Loucy (cell line): ENCODE results near the gene RPS6KA2.
"Not testable (repeated sequence)": the region's sequence is repeated elsewhere in the genome, so short reads cannot be mapped to it uniquely, and the experiment has no call there.

Experiments
- H2AFZ ChIP-seq: fragments of 200-600 bp; sonication (generic); 2 replicates; pipeline ENCODE4 v1.6.0; 2016; ENCODE audit warnings: antibody characterized with exemption, mild to moderate bottlenecking, low read length, moderate library complexity
- H3F3A ChIP-seq: fragments of 200-600 bp; 2 replicates; pipeline ENCODE4 v1.6.0; 2016; ENCODE audit warnings: antibody characterized with exemption, low read depth, mild to moderate bottlenecking
- H3K27me3 ChIP-seq: fragments of 200-600 bp; sonication (generic); 2 replicates; pipeline ENCODE4 v1.6.1; 2014; ENCODE audit warnings: low read length, mild to moderate bottlenecking; ENCODE audit not compliant: insufficient read depth, poor library complexity, severe bottlenecking
- H3K36me3 ChIP-seq: fragments of 200-600 bp; sonication (generic); 2 replicates; pipeline ENCODE4 v1.6.1; 2016; ENCODE audit warnings: low read length; ENCODE audit not compliant: insufficient read depth
- H3K4me1 ChIP-seq: fragments of 200-600 bp; sonication (generic); 2 replicates; pipeline ENCODE4 v1.5.1; 2014; ENCODE audit warnings: low read length, mild to moderate bottlenecking; ENCODE audit not compliant: insufficient read depth, poor library complexity, severe bottlenecking
- H3K4me2 ChIP-seq: fragments of 200-600 bp; sonication (generic); 2 replicates; pipeline ENCODE4 v1.6.0; 2014; ENCODE audit warnings: antibody characterized with exemption, low read length, low read depth, mild to moderate bottlenecking; ENCODE audit not compliant: poor library complexity, severe bottlenecking
- H3K4me3 ChIP-seq: fragments of 200-600 bp; sonication (generic); 2 replicates; pipeline ENCODE4 v1.5.1; 2014; ENCODE audit warnings: low read length, mild to moderate bottlenecking, mixed read lengths; ENCODE audit not compliant: poor library complexity, severe bottlenecking
- H3K79me2 ChIP-seq: fragments of 200-600 bp; sonication (generic); 2 replicates; pipeline ENCODE4 v1.6.1; 2014; ENCODE audit warnings: low read length; ENCODE audit not compliant: insufficient read depth
- H3K9ac ChIP-seq: fragments of 200-600 bp; sonication (generic); 2 replicates; pipeline ENCODE4 v1.6.0; 2014; ENCODE audit warnings: mild to moderate bottlenecking, low read depth, low read length, moderate library complexity; ENCODE audit not compliant: poor library complexity, severe bottlenecking
- H3K9me2 ChIP-seq: fragments of 200-600 bp; sonication (generic); replicated peaks from 2 replicates; pipeline ENCODE4 v1.6.1; 2016; ENCODE audit warnings: low read depth, low read length, mixed read lengths
- H3K9me3 ChIP-seq: fragments of 200-600 bp; sonication (generic); 2 replicates; pipeline ENCODE4 v1.6.1; 2014; ENCODE audit warnings: mild to moderate bottlenecking, antibody characterized with exemption, low read length, low read depth; ENCODE audit not compliant: insufficient read depth
- H4K20me1 ChIP-seq: fragments of 200-600 bp; sonication (generic); 2 replicates; pipeline ENCODE4 v1.6.0; 2014; ENCODE audit warnings: antibody characterized with exemption, low read length, mild to moderate bottlenecking; ENCODE audit not compliant: insufficient read depth, poor library complexity, severe bottlenecking
- CTCF ChIP-seq: fragments of 200-600 bp; sonication (generic); conservative IDR thresholded peaks from 2 replicates; pipeline ENCODE4 v1.5.1; 2014; ENCODE audit warnings: mild to moderate bottlenecking, antibody characterized with exemption, low read length
- EZH2phosphoT487 ChIP-seq: fragments of 200-600 bp; IDR thresholded peaks from 2 replicates; pipeline ENCODE4 v1.6.1; 2018; ENCODE audit warnings: antibody characterized with exemption, mild to moderate bottlenecking, moderate library complexity, borderline replicate concordance

The RPS6KA2 gene

GRCh38 chr6:166389119-166389518 lies 237.9 kb downstream of the RPS6KA2 start:
- peaks cover 5% of the 10 kb centered on the region for H3K4me1 ChIP-seq
- no peaks in the 10 kb centered on the region for H3K9me3 ChIP-seq
- H3K9ac ChIP-seq = no peak overlapping the region
- H3F3A ChIP-seq = no peaks in the 10 kb centered on the region
- H3K9me2 ChIP-seq = no peaks in the 10 kb centered on the region
- no peak for TF ChIP-seq CTCF
- no peak for TF ChIP-seq EZH2phosphoT487
- no peak overlapping the region for H3K4me3 ChIP-seq
- H3K79me2 ChIP-seq = no peaks in the 10 kb centered on the region; the same call in 1 of the 2 replicates
- no peak overlapping the region for H3K4me2 ChIP-seq
- H3K36me3 ChIP-seq = no peaks in the 10 kb centered on the region
- H3K27me3 ChIP-seq = no peaks in the 10 kb centered on the region
- no peak overlapping the region for H2AFZ ChIP-seq
- H4K20me1 ChIP-seq = no peaks in the 10 kb centered on the region

GRCh38 chr6:166388290-166389004 lies 238.6 kb downstream of the RPS6KA2 start:
- Histone ChIP-seq H3K4me1 (peaks cover 8% of the 10 kb centered on the region), H3K9ac (no peak overlapping the region), H3K36me3 (no peaks in the 10 kb centered on the region), H4K20me1 (no peaks in the 10 kb centered on the region), H3K9me3 (no peaks in the 10 kb centered on the region), H3K4me2 (no peak overlapping the region), H3K79me2 (no peaks in the 10 kb centered on the region; the same call in 1 of the 2 replicates), H3K9me2 (no peaks in the 10 kb centered on the region), H2AFZ (no peak overlapping the region), H3K4me3 (no peak overlapping the region), H3F3A (no peaks in the 10 kb centered on the region), H3K27me3 (no peaks in the 10 kb centered on the region)
- no peak for TF ChIP-seq CTCF
- TF ChIP-seq EZH2phosphoT487 = no peak

DNA sequence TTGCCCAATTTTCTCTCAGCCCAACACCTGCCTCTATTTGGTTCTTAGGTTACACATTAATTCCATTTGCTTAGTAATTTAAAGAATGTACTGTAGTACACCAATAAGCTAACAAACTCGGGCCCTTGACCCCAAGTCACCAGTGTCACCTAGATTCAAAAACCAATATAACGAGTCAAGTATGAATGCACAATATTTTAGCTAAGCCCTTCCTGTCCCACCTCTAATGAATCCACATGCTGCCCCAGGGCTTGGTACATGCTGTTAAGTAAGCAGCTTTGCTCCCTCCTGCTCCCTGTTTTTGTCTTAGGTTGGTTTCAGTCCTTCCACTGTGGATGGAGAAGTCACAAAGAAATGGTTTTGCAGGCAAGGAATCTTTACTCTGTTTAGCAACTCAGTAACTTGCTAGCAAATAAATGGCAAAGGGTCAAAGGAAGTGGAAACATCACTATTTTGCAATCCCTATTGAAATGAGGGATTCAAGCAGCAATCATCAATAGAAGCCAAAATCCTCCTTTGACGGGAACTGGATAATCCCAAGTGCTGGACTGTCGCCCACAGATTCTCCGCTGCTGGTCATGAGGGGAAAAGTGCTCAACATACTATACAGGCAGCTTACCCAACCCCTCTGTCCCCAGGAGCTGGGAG lies 239.3 kb downstream of the RPS6KA2 start:
- Histone ChIP-seq H3K79me2 (no peaks in the 10 kb centered on the region; the same call in 1 of the 2 replicates), H3K36me3 (no peaks in the 10 kb centered on the region), H3K4me1 (peaks cover 8% of the 10 kb centered on the region), H2AFZ (no peak overlapping the region), H3K4me2 (no peak overlapping the region), H3K9me2 (no peaks in the 10 kb centered on the region), H3K4me3 (no peak overlapping the region), H3K9ac (no peak overlapping the region), H4K20me1 (no peaks in the 10 kb centered on the region), H3F3A (no peaks in the 10 kb centered on the region), H3K9me3 (no peaks in the 10 kb centered on the region), H3K27me3 (no peaks in the 10 kb centered on the region)
- TF ChIP-seq CTCF = no peak
- no peak for TF ChIP-seq EZH2phosphoT487

DNA sequence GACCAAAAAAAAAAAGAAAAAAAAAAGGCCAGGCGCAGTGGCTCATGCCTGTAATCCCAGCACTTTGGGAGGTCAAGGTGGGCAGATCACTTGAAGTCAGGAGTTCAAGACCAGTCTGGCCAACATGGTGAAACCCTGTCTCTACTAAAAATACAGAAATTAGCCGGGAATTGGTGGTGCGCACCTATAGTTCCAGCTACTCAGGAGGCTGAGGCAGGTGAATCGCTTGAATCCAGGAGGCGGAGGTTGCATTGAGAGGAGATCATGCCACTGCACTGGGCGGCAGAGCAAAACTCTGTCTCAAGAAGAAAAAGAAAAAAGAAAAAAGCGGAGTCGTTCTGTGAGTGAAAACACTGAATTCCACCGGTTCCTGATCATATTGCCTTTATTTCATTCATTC lies 240.0 kb downstream of the RPS6KA2 start:
- H4K20me1 ChIP-seq, H3K9ac ChIP-seq, H3K4me1 ChIP-seq, H3K9me2 ChIP-seq, H3K4me2 ChIP-seq, H3K79me2 ChIP-seq, H3K9me3 ChIP-seq, H3K4me3 ChIP-seq, H3K27me3 ChIP-seq, H3F3A ChIP-seq, H2AFZ ChIP-seq, H3K36me3 ChIP-seq: not testable (repeated sequence)
